IgD-negative memory B cell (primary cell): Measurements from ENCODE around the gene PCNX3. TPM values are rescaled to one million over a fixed set of nuclear protein-coding genes. Genes with fewer than 3 reads are reported as not detected.

Experiments used
- H3K27ac Mint-ChIP-seq, 3 donors: one replicate each; pipeline ENCODE4 v1.8.0; 2020 to 2022; ENCODE audit warnings: mild to moderate bottlenecking in 3 of 3, mixed read lengths in 3 of 3, moderate library complexity in 1 of 3
- H3K27me3 Mint-ChIP-seq: one replicate; pipeline ENCODE4 v1.8.0; 2021; ENCODE audit warnings: mixed read lengths
- H3K36me3 Mint-ChIP-seq: one replicate; pipeline ENCODE4 v1.8.0; 2020; ENCODE audit warnings: mild to moderate bottlenecking, mixed read lengths
- H3K4me1 Mint-ChIP-seq, 3 donors: one replicate each; pipeline ENCODE4 v1.8.0; 2020 to 2022; ENCODE audit warnings: mixed read lengths in 3 of 3, mild to moderate bottlenecking in 1 of 3
- H3K4me3 Mint-ChIP-seq, 4 donors: one replicate each; pipeline ENCODE4 v1.8.0; 2020 to 2022; ENCODE audit warnings: mild to moderate bottlenecking in 4 of 4, mixed read lengths in 4 of 4, moderate library complexity in 3 of 4
- H3K9me3 Mint-ChIP-seq, 3 donors: one replicate each; pipeline ENCODE4 v1.8.0; 2020 to 2021; ENCODE audit warnings: mixed read lengths in 3 of 3, mild to moderate bottlenecking in 1 of 3
- polyA plus RNA-seq: library from polyadenylated mRNA; unstranded; fragments of 300-500 nt; fragmentation: Illumina TruSeq; gene quantifications from one replicate; pipeline ENCODE4 v1.2.3, GENCODE V29; 2021

Gene PCNX3
- 6.8 TPM for polyA plus RNA-seq

DNA sequence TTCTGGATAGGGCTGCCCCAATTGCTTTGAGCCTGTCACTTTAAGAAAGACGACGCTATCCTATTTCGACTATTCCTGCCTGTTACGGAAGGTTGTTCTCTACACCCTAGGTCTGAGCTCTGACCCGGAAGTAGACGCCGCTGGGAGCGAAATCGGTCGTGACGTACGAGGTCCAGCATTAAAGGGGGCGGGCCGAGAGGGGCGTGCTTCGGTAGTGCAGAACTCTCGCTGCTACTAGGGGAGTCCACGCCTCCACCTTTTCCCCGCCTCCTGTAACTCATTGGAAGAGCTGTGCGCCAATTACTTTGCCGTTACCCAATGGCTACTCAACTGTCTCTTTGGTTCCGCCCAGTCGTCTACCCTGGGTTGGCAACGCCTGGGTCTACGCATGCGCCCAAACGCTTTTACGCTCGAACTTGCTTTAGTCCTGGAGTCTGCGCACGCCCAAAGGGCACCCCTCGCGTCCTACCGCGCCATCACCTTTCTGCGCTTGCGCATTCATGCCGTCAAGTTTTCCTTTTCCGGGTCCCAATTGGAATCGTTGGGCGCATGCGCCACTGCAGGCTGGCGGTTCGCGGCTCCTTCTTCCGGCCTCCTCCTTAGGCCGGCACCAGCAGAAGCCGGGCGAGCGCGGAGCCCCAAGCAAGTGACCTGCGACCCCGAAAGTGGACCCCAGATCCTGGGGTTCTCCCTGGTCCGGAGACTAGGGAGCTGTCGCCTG lies at the start of gene PCNX3:
Gene PCNX3, plus strand, starts transcription at position 548 of the 721 bp plus-strand sequence. CDS start 536 bp downstream, outside the sequence.
- H3K9me3 Mint-ChIP-seq = no peaks in the 10 kb centered on the region
- peaks cover 4% of the 10 kb centered on the region for H3K36me3 Mint-ChIP-seq
- peaks cover 10 to 31% (median 29%) of the 10 kb centered on the region in 3 donors for H3K4me1 Mint-ChIP-seq
- H3K27ac Mint-ChIP-seq = peak within 1 kb of the TSS; percentile 86 to 97 (median 90)
- no peaks in the 10 kb centered on the region for H3K27me3 Mint-ChIP-seq
- H3K4me3 Mint-ChIP-seq = peak within 1 kb of the TSS; percentile 89 to 98 (median 96)

DNA sequence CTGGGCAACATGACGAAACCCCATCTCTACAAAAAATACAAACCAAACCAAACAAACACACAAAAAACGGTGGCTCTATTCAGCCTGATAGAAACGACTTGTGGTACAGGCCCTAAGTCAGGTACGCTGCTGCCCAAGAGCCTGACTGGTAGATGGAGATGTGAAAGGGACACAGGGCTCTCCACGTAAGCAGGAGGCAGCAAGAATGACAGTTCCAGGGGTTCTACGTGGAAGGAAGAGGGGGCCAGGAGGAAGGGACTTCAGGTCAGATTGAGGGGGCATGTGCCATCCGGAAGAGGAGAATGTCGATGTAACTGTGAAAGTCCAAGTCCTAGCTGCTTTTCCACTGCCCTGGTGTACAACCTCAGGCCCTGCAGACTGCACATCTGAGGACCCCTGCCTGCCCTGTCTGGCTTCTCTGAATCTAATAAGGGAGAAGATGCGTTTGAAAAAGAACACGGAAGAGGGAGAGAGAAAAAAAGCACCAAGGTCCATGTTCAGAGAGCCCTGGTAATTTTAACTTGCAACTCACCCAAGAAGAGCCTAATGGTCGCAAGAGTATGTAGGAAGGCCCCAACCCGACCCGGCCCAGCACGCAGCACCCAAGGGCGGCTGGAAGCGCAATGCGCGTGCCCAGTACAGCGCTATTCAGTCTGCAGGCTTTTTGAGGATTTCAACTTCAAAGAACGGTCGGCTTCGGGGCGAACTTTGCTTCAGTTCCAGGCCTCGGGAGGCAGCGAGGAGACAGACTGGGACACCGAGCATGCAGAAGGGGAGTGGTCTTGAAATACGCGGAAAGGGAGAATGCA lies 46.2 kb upstream of the PCNX3 start:
- Mint-ChIP-seq H3K4me3 (peak overlapping the region; percentile 97 to 100 (median 99)), H3K27me3 (peaks cover 2% of the 10 kb centered on the region), H3K27ac (peak overlapping the region; percentile 99 to 100 (median 99)), H3K4me1 (peaks cover 26 to 41% (median 41%) of the 10 kb centered on the region in 3 donors), H3K36me3 (no peaks in the 10 kb centered on the region), H3K9me3 (no peaks in the 10 kb centered on the region)

DNA sequence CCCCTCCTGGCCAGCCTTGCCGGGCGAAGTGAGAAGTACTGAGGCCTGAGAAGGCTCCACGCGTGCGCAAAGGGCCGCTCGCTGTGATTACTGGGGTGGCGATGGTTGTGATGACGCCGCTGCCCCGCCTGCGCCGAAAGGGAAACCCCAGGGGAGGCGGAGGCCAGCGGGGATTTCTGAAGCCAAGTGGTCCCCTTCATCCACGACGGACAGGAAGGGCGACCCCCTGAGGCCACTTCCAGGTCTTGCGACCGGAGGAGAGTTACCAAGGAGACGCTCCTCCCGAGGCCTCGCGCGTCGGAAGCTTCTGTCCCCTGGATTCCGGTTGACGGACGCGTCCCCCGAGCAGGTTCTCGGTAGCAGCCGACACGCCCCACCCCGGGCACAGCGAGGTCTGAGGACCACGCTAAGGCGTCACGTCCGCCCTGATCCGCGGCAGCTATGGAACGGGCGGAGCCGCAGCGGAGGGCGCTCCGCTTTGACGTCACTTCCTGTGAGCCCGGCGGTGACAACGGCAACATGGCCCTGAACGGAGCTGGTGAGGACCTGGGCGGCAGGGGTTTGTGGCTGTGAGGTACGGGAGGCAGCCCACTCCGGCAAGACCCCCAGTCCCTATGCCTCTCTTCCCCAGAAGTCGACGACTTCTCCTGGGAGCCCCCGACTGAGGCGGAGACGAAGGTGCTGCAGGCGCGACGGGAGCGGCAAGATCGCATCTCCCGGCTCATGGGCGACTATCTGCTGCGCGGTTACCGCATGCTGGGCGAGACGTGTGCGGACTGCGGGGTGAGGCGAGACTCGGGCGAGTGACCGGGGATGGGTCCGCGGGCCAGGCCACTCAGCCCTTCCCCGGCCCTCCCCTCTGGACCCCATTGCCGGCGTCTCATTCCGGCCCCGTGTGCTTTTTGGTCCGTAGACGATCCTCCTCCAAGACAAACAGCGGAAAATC lies 45.3 kb upstream of the PCNX3 start, which contains the start of gene ZNRD2:
Gene ZNRD2, plus strand, starts transcription at position 505 of the 946 bp plus-strand sequence. Its CDS starts 15 bp downstream, at position 520.
- peak within 1 kb of the TSS; percentile 97 to 100 (median 99) for H3K4me3 Mint-ChIP-seq
- no peaks in the 10 kb centered on the region for H3K36me3 Mint-ChIP-seq
- no peaks in the 10 kb centered on the region for H3K9me3 Mint-ChIP-seq
- H3K4me1 Mint-ChIP-seq = peaks cover 27 to 47% (median 41%) of the 10 kb centered on the region in 3 donors
- peaks cover 2% of the 10 kb centered on the region for H3K27me3 Mint-ChIP-seq
- H3K27ac Mint-ChIP-seq = peak within 1 kb of the TSS; percentile 99 to 100 (median 99)

GRCh38 chr11:65571420-65571819 lies 44.2 kb upstream of the PCNX3 start:
- no peaks in the 10 kb centered on the region for H3K36me3 Mint-ChIP-seq
- H3K4me1 Mint-ChIP-seq = peaks cover 28 to 44% (median 33%) of the 10 kb centered on the region in 3 donors
- H3K27ac Mint-ChIP-seq = peak overlapping the region; percentile 95 to 100 (median 99)
- peak overlapping the region; percentile 93 to 99 (median 96) for H3K4me3 Mint-ChIP-seq
- H3K27me3 Mint-ChIP-seq = peaks cover 2% of the 10 kb centered on the region
- H3K9me3 Mint-ChIP-seq = no peaks in the 10 kb centered on the region

DNA sequence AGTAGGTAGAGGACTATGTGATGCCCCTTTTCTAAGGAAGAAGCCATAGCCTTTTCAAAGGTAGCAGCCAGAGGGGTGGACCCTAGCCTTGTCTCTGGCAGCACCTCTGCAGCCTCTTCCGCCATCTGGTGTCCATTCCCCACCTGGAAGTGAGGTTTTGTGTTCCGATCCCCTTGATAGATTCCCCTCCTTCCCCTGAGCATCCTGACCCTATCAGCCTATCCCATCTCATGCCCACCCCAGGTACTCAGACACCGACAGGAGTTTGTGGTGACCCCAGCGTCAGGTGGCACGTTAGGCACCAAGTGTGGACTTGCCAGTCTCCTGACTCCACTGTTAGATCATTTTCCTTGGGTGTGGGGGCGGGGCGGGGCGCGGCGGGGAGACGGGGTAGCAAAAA lies 43.6 kb upstream of the PCNX3 start:
- Mint-ChIP-seq H3K27me3 (peaks cover 2% of the 10 kb centered on the region), H3K4me1 (peaks cover 30 to 47% (median 30%) of the 10 kb centered on the region in 3 donors), H3K4me3 (peak overlapping the region; percentile 93 to 99 (median 96)), H3K9me3 (no peaks in the 10 kb centered on the region), H3K36me3 (no peaks in the 10 kb centered on the region), H3K27ac (peak overlapping the region; percentile 94 to 100 (median 95))

- H3K27me3 Mint-ChIP-seq = peaks cover 2% of the 10 kb centered on the region
- H3K36me3 Mint-ChIP-seq = no peaks in the 10 kb centered on the region
- peaks cover 28 to 49% (median 32%) of the 10 kb centered on the region in 3 donors for H3K4me1 Mint-ChIP-seq
- H3K9me3 Mint-ChIP-seq = no peaks in the 10 kb centered on the region
- H3K4me3 Mint-ChIP-seq = peak within 1 kb of the TSS; percentile 97 to 99 (median 98)
- H3K27ac Mint-ChIP-seq = peak within 1 kb of the TSS; percentile 95 to 100 (median 97)
These were observed 43.1 kb upstream of the PCNX3 start, which contains the start of gene FAM89B for GRCh38 chr11:65572356-65573051. Gene FAM89B (plus strand): TSS chr11:65572538. CDS start chr11:65572670, 132 bp downstream.

DNA sequence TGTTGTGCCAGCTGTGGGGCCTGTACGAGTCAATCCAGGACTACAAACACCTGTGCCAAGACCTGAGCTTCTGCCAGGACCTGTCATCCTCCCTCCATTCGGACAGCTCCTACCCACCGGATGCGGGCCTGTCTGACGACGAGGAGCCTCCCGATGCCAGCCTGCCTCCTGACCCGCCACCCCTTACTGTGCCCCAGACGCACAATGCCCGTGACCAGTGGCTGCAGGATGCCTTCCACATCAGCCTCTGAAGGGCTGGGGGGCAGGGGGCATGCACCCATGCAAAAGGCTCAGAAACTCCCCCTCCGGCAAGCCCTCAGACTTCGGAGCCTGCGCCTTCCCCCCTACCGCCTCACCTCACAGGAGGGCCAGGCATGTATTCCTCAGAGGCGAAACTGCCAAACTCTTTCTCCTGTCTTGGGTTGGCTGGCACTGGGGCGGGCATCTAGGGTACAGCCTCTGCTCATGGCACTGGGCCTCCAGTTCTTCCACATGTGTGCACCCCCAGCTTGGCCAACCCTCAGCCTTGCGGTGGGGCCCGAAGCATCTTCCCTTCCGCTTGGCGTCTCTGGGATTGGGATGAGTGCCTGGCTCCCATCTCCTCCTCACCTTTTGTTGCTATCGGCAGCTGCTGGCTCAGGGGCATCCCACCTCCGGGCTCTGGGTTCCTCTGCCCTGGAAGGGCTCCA lies 42.0 kb upstream of the PCNX3 start:
- peaks cover 30 to 52% (median 37%) of the 10 kb centered on the region in 3 donors for H3K4me1 Mint-ChIP-seq
- H3K27ac Mint-ChIP-seq = peak overlapping the region; percentile 97 to 100 (median 99)
- H3K4me3 Mint-ChIP-seq = peak overlapping the region; percentile 92 to 98 (median 97)
- H3K9me3 Mint-ChIP-seq = no peaks in the 10 kb centered on the region
- H3K36me3 Mint-ChIP-seq = no peaks in the 10 kb centered on the region
- H3K27me3 Mint-ChIP-seq = peaks cover 2% of the 10 kb centered on the region

GRCh38 chr11:65574109-65574810 lies 41.3 kb upstream of the PCNX3 start:
- peaks cover 26 to 49% (median 31%) of the 10 kb centered on the region in 3 donors for H3K4me1 Mint-ChIP-seq
- no peaks in the 10 kb centered on the region for H3K36me3 Mint-ChIP-seq
- no peaks in the 10 kb centered on the region for H3K9me3 Mint-ChIP-seq
- H3K4me3 Mint-ChIP-seq = peak overlapping the region; percentile 92 to 98 (median 98)
- H3K27me3 Mint-ChIP-seq = peaks cover 2% of the 10 kb centered on the region
- peak overlapping the region; percentile 97 to 100 (median 99) for H3K27ac Mint-ChIP-seq

DNA sequence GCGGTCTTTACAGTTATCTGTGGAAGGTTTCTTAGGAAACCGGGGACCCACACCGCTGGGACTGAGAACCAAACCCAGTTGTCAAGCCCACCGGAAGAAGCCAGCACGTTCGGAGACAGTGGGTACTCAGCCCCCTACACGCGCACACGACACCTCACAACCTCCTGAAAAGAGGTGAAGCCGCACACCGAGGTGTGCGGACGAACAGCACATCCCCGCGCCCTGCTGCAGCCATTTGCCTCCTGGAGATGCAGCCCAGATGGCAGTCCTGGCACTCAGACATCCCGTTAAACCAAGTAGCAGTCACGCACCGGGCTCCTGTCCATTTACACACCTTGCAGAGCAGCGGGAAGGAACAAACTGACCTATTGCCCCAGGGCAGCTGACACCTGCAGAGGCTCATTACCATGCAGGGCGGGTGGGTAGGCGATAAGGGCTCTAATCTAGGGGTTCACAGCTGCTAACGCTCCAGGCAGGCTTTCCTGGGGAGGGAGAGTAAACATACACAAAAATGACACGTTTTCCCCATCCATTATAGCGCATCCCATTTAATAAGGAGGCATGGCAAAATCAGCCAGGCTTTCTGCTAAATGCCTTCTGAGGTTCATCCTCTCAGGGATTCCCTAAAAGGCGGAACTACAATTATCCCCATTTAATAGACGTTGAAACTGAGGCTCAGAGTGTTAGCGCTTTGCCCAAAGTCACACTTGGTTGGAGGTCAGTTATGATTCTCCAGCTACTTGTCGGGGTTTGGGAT lies 40.6 kb upstream of the PCNX3 start:
- Mint-ChIP-seq H3K4me3 (peak overlapping the region; percentile 92 to 98 (median 98)), H3K27ac (peak overlapping the region; percentile 95 to 100 (median 99)), H3K9me3 (no peaks in the 10 kb centered on the region), H3K36me3 (no peaks in the 10 kb centered on the region), H3K27me3 (peaks cover 2% of the 10 kb centered on the region), H3K4me1 (peaks cover 26 to 42% (median 27%) of the 10 kb centered on the region in 3 donors)

DNA sequence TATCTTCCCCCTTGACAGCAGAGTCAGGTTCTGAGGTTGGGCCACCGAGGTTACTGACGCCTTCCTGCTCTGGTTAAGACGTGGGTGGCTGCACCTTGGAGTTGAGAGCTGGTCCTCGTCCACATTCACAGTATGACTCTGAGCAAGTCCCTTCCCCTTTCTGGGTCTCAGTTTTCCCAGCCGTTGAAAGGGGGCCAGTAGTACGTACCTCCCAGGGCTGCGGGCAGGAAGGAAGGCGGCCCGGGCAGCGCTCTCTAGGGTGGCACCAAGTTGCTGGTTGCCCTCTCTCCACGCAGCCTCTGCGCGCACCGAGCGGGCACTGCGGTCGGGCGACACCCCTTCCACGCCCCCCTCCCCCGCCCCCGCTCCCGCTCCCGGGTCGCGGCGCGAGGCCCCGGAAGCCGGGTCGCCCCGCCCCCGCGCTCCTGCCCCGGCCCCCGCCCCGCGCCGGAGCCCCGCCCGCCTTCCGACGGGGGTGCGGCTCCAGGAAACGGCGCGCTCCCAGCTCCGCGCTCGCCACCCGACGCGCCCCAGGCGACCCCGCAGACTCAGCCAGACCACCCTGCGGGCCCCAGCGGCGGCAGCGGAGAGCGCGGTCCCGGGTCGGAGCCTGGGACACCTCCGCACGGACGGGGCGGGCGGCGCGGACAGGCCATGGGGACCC lies 39.9 kb upstream of the PCNX3 start, which contains the start of gene EHBP1L1:
Gene EHBP1L1, plus strand, starts transcription at position 486 of the 664 bp plus-strand sequence. CDS start 250 bp downstream, outside the sequence.
- Mint-ChIP-seq H3K9me3 (no peaks in the 10 kb centered on the region), H3K27ac (peak within 1 kb of the TSS; percentile 95 to 100 (median 99)), H3K36me3 (no peaks in the 10 kb centered on the region), H3K4me1 (peaks cover 23 to 36% (median 26%) of the 10 kb centered on the region in 3 donors), H3K27me3 (peaks cover 2% of the 10 kb centered on the region), H3K4me3 (peak within 1 kb of the TSS; percentile 92 to 98 (median 98))

DNA sequence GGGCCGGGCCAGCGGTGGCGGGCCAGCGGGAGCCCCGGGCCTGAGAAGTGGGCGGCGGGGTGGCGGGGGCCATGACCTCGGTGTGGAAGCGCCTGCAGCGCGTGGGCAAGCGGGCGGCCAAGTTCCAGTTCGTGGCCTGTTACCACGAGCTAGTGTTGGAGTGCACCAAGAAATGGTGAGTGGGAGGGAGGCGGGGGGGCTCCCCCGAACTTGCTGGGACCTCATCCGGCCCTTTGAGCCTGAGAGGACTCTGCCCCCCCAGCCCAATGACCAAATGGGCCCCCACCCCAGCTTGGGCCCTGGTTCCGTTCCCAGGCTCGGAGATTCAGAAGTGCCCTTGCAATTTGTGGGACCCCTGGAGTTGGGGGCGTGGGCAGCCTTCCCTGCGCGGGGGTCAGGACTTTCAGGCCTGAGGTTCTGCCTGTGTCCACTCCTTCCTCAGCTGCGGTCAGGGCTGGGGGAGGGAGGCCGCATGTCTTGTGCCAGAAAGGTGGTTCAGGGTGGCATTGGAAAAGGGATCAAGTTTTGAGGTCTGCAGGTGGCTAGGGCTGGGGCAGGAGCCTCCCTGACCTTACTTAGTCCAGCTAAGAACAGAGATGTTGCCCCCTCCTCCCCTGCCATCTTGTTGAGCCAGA lies 39.2 kb upstream of the PCNX3 start:
- H3K27me3 Mint-ChIP-seq = peaks cover 2% of the 10 kb centered on the region
- H3K4me1 Mint-ChIP-seq = peaks cover 21 to 36% (median 26%) of the 10 kb centered on the region in 3 donors
- H3K9me3 Mint-ChIP-seq = no peaks in the 10 kb centered on the region
- H3K36me3 Mint-ChIP-seq = no peaks in the 10 kb centered on the region
- peak overlapping the region; percentile 92 to 97 (median 95) for H3K4me3 Mint-ChIP-seq
- H3K27ac Mint-ChIP-seq = peak overlapping the region; percentile 92 to 99 (median 97)
